Measurements from ENCODE around the gene SLC10A1. TPM values are rescaled to one million over a fixed set of nuclear protein-coding genes. Genes with fewer than 3 reads are reported as not detected.

SLC10A1 gene
- total RNA-seq, 1 donor from 2014 or later: not detected

Other genes starting within 250 kb of the SLC10A1 start
- gene CCDC177, start 222.4 kb downstream of the SLC10A1 start, total RNA-seq: not detected in 2 replicates
- gene SUSD6, start 185.6 kb downstream of the SLC10A1 start, total RNA-seq: 13.4 and 14.6 TPM in 2 replicates
- gene SRSF5, start 30.1 kb downstream of the SLC10A1 start, total RNA-seq: 149 and 168 TPM in 2 replicates
- gene SMOC1, start 82.2 kb upstream of the SLC10A1 start, total RNA-seq: 0.21 and 1.4 TPM in 2 replicates

Measured in myocyte (in vitro differentiated cells).